Body of pancreas (tissue), 4 donors: ENCODE data around the gene NHSL1.

ENCODE experiments used
- CTCF ChIP-seq, 7 experiments: fragments of 450-650 bp in 4 of 7; fragments of 200-600 bp in 3 of 7; sonication (generic) in 3 of 7; IDR thresholded peaks; one replicate each; pipeline ENCODE4 v1.5.1; 2016 to 2019; ENCODE audit warnings: antibody characterized with exemption in 7 of 7
- POLR2A ChIP-seq, 3 donors: fragments of 450-650 bp; IDR thresholded peaks; one replicate each; pipeline ENCODE4 v1.6.1; 2016; ENCODE audit warnings: antibody characterized with exemption in 3 of 3, mild to moderate bottlenecking in 2 of 3

- no peak for TF ChIP-seq CTCF (IDR thresholded peaks at IDR 0.05)
- TF ChIP-seq POLR2A (IDR thresholded peaks at IDR 0.05): no peak
Observed at GRCh38 chr6:138419766-138420165, 79.5 kb downstream of the NHSL1 start.
